HCEC 1CT (cell line): ENCODE results near the gene NUP98.

Experiments
- DNase-seq: peaks from one replicate; pipeline ENCODE4 v3.0.0-alpha.2; 2017

The NUP98 gene

GRCh38 chr11:3637201-3637600 lies 160.2 kb downstream of the NUP98 start:
- DNase-seq = no peak

GRCh38 chr11:3635641-3636375 lies 161.5 kb downstream of the NUP98 start:
- DNase-seq = no peak

- no peak for DNase-seq
Measured at GRCh38 chr11:3632070-3632660, 165.2 kb downstream of the NUP98 start.

- no peak for DNase-seq
Measured at GRCh38 chr11:3631331-3631730, 166.0 kb downstream of the NUP98 start.

DNA sequence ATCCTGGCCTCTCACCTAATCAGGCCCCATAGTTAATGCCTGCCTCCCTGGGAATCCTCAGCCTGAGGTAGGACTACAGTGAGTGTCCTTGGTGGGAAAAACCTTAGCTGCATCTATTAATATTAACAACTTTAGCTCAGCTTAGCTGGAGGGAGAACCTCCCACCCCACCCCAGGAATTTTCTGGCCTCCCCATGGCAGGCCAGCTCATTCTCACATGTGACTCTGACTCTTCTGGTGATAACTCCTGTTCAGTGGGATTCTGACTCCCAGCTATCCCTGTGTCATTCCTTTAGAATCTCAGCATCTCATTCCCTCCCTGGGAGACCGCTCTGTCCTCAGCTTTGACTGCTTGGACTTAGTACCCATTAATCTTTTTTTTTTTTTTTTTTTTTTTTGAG lies 170.1 kb downstream of the NUP98 start:
- DNase-seq = peak; percentile 80

- DNase-seq = no peak
Measured at GRCh38 chr11:3626250-3626960, 170.9 kb downstream of the NUP98 start.
